AG09309 (cell line): ENCODE measurements around the gene C16orf82.

ENCODE experiments used
- DNase-seq: peaks from one replicate; pipeline ENCODE4 v3.0.0-alpha.2; 2010; ENCODE audit warnings: low read depth
- H3K4me3 ChIP-seq: 2 replicates; pipeline ENCODE4 v1.5.1; 2011; ENCODE audit warnings: mild to moderate bottlenecking, low read depth, low read length, moderate library complexity; ENCODE audit not compliant: control insufficient read depth
- TF ChIP-seq, protein P1 (sequence below): IDR thresholded peaks from 2 replicates; pipeline ENCODE4 v1.5.1; 2011; ENCODE audit warnings: mild to moderate bottlenecking, low read depth, low read length, inconsistent platforms; ENCODE audit not compliant: insufficient read depth, control insufficient read depth; ENCODE audit errors: missing control alignments

The C16orf82 gene

DNA sequence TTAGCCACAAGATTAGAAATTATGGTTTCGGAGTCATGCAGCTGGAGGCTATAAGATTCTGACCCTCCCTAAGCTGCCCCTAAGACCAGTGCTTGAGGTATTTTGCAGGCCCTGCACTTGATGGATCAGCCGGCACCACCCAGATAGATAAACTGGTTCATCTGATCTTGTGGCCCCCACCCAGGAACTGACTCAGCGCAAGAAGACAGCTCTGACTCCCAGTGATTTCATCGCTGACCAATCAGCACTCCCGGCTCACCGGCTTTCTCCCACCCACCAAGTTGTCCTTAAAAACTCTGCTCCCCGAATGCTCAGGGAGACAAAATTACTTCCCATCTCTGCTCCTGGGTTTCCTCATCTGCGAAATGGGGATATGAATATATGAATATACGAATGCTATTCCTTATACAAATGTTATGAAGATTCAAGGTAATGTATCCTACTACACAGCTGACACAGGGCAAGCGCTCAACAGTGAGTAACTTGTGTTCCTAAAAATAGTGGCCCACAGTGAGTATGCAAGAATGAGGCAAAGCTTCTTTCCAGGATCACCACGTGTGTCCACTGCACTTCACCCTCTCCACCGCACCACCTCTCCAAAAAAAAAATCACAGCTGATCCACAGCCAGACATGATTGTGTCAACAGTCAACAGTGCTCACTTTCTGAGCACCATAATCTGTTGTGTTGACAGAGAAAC, 33.3 kb upstream of the C16orf82 start:
- TF ChIP-seq, protein P1, sequence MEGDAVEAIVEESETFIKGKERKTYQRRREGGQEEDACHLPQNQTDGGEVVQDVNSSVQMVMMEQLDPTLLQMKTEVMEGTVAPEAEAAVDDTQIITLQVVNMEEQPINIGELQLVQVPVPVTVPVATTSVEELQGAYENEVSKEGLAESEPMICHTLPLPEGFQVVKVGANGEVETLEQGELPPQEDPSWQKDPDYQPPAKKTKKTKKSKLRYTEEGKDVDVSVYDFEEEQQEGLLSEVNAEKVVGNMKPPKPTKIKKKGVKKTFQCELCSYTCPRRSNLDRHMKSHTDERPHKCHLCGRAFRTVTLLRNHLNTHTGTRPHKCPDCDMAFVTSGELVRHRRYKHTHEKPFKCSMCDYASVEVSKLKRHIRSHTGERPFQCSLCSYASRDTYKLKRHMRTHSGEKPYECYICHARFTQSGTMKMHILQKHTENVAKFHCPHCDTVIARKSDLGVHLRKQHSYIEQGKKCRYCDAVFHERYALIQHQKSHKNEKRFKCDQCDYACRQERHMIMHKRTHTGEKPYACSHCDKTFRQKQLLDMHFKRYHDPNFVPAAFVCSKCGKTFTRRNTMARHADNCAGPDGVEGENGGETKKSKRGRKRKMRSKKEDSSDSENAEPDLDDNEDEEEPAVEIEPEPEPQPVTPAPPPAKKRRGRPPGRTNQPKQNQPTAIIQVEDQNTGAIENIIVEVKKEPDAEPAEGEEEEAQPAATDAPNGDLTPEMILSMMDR = no peak
- H3K4me3 ChIP-seq = no peak overlapping the region
- DNase-seq = no peak

DNA sequence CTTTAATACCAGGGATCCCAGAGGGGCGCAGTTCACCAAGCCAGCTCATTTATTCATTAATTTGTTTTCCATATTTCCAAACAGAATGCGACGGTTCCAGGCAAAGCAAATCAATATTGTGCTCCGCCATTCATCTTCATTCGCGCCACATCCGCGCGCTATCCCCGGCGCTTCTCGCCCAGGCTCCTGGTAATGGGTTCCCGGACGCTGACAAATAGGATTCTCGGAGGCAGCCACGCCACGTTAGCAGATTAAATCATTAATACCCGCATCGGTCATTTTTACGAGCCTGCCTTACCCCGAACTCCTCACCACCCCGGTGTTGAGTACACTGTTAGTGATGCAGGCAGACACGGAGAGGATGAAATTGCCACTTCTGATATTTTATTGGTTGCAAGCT, 26.0 kb upstream of the C16orf82 start:
- no peak for DNase-seq
- H3K4me3 ChIP-seq = no peak overlapping the region
- TF ChIP-seq, protein P1 = no peak

DNA sequence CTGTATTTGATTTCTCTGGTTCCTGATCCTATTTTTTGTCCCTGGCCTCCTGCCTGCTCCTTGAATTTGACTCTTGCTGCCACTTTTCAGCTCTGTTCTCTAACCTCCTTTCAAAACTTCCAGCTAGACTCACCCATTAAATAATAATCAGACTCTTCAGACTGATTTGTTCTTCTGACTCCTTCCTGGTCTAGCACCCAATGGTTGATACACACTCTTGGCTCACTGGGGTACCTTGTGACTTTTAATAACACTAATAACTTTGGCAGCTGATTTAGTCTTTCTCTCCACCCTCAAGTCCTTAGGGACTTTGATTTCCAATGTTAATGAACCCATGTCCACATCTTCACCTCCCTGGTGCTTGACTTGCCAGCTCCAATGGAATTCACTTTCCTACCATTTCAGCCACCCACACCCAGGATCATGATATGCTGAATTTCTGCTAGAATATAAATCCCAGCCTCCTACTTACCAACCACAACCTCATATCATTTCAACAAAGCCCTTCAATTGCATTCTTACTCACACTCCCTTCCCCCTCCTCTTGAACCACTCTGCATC, 19.7 kb upstream of the C16orf82 start:
- H3K4me3 ChIP-seq = no peak overlapping the region
- TF ChIP-seq, protein P1 = no peak
- DNase-seq = no peak

DNA sequence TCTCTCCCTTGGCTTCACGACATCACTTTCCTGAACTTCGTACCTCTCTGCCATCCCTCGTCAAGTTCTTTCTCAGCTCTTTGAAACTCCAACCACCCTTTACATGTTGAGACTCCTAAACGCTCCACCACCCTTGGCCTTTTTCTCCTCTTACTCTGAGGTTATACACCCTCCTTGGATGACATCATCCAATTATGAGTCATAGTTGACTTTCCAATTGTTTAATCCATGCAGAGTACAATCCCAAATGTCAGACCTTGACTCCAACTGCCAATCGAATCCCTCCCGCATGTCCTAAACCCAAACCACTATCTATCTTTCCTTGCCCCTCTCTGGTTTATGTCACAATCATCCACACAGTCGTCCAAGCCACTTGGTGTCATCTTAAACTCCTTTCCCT, 18.4 kb upstream of the C16orf82 start:
- H3K4me3 ChIP-seq = no peak overlapping the region
- DNase-seq = no peak
- TF ChIP-seq, protein P1 = no peak

DNA sequence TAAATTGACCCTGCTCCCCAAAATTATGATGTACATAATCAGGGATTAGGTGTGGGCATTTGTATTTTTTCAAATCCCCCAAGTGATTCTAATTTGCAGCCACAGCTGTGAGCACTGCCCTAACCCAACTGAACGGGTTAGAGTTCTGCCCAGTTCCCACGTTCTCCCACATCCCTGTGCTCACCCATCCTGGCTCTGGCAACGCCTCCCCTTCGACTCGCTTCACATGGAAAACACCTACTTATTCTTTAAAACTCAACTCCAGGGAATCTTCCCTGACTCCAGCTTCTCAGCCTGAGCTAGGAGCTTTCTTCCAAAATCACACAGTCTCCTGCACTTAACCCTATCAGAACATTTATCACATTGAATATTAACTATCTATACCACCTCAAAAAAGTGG, 17.6 kb upstream of the C16orf82 start:
- TF ChIP-seq, protein P1 = no peak
- no peak overlapping the region for H3K4me3 ChIP-seq
- DNase-seq = no peak

DNA sequence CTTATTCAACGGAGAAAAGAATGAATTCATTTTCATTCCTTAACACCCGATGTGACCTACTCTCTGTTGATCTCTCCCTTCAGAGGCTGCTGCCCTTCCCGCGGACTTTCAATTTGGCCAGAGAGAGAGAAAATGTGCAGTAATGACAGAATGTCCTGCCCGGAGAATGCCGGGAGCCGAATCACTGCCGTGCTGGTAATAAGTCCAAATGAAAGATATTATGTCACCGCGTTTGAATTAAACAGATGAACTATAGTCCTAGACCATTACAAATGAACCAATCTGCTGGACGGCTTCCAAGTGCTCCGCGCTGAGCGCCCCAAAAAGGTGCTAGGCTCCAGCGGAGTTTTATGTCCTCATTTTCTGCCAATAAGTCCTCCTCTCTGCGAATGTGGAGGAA, 14.7 kb upstream of the C16orf82 start:
- TF ChIP-seq, protein P1 = no peak
- DNase-seq = no peak
- no peak overlapping the region for H3K4me3 ChIP-seq
